Right lung (tissue), 5 donors: Measurements from ENCODE around the gene HMCN1. TPM values are rescaled to one million over a fixed set of nuclear protein-coding genes. Genes with fewer than 3 reads are reported as not detected.
"Not testable (repeated sequence)": the region's sequence is repeated elsewhere in the genome, so short reads cannot be mapped to it uniquely, and the experiment has no call there.

Source experiments
- DNase-seq, 2 donors: peaks; one replicate each; pipeline ENCODE4 v3.0.0-alpha.2; 2013
- polyA plus RNA-seq, 5 donors: library from polyadenylated mRNA; unstranded; fragments of 120-200 nt; gene quantifications; one replicate each; pipeline versions ENCODE4 v1.2.1 to v1.2.3, GENCODE V29; 2013; ENCODE audit warnings: inconsistent platforms in 1 of 5, low replicate concordance in 1 of 5; ENCODE audit not compliant: insufficient read length in 5 of 5, insufficient read depth in 1 of 5

Gene HMCN1
- polyA plus RNA-seq, 5 donors, result 28.1 to 56.5 (median 45.8) TPM

GRCh38 chr1:185735701-185736064, 1.5 kb downstream of the HMCN1 start:
- peak in 1 of 2 donors; percentile 24 for DNase-seq

- no peak for DNase-seq
These were observed 5.8 kb downstream of the HMCN1 start for GRCh38 chr1:185739967-185740366.

- no peak for DNase-seq
These were observed 7.4 kb downstream of the HMCN1 start for GRCh38 chr1:185741551-185741950.

GRCh38 chr1:185742403-185742802, 8.2 kb downstream of the HMCN1 start:
- no peak for DNase-seq

- no peak for DNase-seq
These were observed 11.0 kb downstream of the HMCN1 start for GRCh38 chr1:185745165-185745564.

GRCh38 chr1:185759061-185759460, 24.9 kb downstream of the HMCN1 start:
- no peak for DNase-seq

GRCh38 chr1:185761841-185762240, 27.6 kb downstream of the HMCN1 start:
- DNase-seq, result no peak

- peak; percentile 20 to 29 for DNase-seq
These were observed 33.4 kb downstream of the HMCN1 start for GRCh38 chr1:185767508-185768120.

- DNase-seq, result no peak
These were observed 34.2 kb downstream of the HMCN1 start for GRCh38 chr1:185768371-185768770.

- DNase-seq, result no peak
These were observed 34.9 kb downstream of the HMCN1 start for GRCh38 chr1:185769136-185769535.

- DNase-seq, result no peak
These were observed 40.2 kb downstream of the HMCN1 start for GRCh38 chr1:185774394-185774793.

GRCh38 chr1:185775501-185775900, 41.3 kb downstream of the HMCN1 start:
- DNase-seq, result no peak

- DNase-seq, result no peak
These were observed 42.3 kb downstream of the HMCN1 start for GRCh38 chr1:185776522-185776921.

- DNase-seq, result not testable (repeated sequence)
These were observed 49.7 kb downstream of the HMCN1 start for GRCh38 chr1:185783860-185784259.

GRCh38 chr1:185785586-185785985, 51.4 kb downstream of the HMCN1 start:
- no peak for DNase-seq

- DNase-seq, result no peak
These were observed 52.3 kb downstream of the HMCN1 start for GRCh38 chr1:185786524-185786923.

- no peak for DNase-seq
These were observed 53.0 kb downstream of the HMCN1 start for GRCh38 chr1:185787238-185787637.

GRCh38 chr1:185788386-185788785, 54.2 kb downstream of the HMCN1 start:
- no peak for DNase-seq

GRCh38 chr1:185789501-185790193, 55.5 kb downstream of the HMCN1 start:
- DNase-seq, result no peak

- DNase-seq, result peak; percentile 26 to 36
These were observed 56.1 kb downstream of the HMCN1 start for GRCh38 chr1:185790194-185790735.

- DNase-seq, result no peak
These were observed 57.8 kb downstream of the HMCN1 start for GRCh38 chr1:185792040-185792439.

GRCh38 chr1:185794495-185794894, 60.3 kb downstream of the HMCN1 start:
- DNase-seq, result not testable (repeated sequence)

GRCh38 chr1:185795181-185795580, 61.0 kb downstream of the HMCN1 start:
- no peak for DNase-seq
